ENCODE data around the gene URB1. TPM values are rescaled to one million over a fixed set of nuclear protein-coding genes. Genes with fewer than 3 reads are reported as not detected.
"Not testable (repeated sequence)": the region's sequence is repeated elsewhere in the genome, so short reads cannot be mapped to it uniquely, and the experiment has no call there.

Gene URB1
- total RNA-seq, 1 donor from 2014 or later, result 11.4 TPM

DNA sequence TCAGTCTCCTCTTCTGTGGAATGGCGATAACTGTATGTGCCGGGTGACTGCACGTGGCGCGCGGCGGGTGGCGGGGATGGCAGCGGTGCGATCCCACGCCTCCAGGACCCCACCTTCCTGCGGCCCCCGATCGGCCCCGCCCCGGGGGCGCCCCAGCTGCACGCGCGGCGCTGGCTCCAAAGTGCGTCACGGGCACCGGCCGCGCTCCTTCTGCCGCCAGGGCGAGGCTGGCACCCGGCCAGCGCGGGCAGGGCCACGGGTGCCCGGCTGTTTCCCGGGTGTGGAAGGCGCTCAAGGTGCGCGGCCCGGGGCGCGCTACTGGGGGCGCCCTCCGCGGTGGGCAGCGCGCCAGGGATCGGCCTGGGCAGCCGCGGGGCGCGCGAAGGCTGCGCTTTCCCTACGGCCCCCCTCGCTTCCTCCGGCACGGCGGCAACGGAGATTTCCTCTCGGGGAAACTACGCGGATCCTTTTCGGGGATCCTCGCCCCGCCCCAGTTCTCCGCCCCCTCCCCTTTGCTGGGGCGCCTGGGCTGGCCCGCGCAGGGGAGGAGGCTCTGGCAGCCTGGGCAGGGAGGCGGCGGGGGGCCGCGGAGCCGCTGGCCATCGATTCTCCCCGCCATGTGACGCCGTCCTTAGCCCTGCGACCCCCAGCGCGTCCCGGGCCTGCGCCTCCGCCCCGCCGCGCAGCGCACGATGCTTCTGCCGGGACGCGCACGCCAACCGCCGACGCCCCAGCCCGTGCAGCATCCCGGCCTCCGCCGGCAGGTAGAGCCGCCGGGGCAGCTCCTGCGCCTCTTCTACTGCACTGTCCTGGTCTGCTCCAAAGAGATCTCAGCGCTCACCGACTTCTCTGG, 19.6 kb upstream of the URB1 start, which contains the start of gene EVA1C:
TSS of gene EVA1C (plus strand) at position 545 of the 853 bp plus-strand sequence. CDS start at position 693, 148 bp downstream.
- DNase-seq (peak; percentile 84), ATAC-seq (ENCODE audit: poor library complexity) (peak; percentile 77)
- intact Hi-C loops (cut with DNase I), result no loop called here

DNA sequence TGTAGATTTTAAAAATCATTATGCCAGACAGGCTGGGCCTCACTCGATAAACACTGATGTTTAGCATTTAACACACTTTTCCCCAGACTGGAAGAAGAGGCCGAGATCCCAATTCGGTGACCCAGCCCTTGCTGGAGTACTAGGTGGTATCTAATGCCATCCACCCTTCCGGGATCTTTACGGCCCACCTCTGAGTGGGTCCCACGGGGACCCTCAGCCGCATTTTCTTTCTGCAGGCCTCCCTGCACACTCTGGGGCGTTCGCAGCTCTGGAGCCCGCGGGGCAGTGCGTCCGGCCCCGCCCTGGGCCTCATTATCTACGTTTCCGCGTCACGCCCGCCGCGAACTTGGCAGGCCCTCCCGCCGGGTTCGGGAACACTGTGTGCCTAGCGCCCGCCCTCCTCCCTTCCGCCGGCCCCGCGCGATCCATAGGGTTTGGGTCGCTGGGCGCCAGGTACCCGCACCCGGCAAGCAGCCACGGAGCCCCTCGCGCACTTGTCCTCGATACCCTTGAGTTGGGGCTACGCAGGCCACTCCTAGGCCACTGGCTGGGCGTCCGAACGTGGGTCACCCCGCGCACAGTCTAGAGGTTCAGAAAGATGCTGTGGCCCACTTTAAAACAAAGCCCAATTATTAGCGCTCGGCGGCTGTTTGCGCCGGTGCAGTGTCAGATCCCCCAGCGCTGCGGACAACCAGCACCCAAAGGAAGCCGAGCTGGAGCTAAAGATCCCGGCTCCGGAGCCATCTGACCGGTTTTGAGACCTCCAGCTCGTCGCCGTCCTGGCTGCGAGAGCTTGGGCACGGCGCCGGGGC, 18.7 kb upstream of the URB1 start:
- DNase-seq (peak; percentile 98), ATAC-seq (ENCODE audit: poor library complexity) (peak; percentile 92)
- intact Hi-C loops (cut with DNase I), result no loop called here

DNA sequence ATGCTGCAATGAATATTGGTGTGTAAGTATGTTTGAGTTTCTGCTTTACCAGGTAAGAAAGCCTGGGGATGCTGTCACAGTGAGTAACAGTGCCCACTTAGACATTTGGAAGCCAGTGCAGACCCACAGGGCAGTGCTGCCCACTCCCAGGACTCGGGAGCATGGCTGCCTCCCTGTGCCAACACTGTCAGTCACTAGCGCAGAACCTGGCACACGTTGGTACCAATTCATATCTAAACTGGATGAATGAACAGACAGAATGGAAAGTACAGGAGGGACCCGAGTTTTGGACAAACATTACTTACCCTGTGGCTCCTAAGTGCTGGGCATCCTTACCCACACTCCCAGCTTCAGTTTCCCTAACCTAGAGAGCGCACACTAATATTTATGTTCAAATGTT, 18.1 kb upstream of the URB1 start:
- intact Hi-C loops (cut with DNase I), result no loop called here
- no peak for ATAC-seq (ENCODE audit: poor library complexity)
- peak; percentile 47 for DNase-seq

DNA sequence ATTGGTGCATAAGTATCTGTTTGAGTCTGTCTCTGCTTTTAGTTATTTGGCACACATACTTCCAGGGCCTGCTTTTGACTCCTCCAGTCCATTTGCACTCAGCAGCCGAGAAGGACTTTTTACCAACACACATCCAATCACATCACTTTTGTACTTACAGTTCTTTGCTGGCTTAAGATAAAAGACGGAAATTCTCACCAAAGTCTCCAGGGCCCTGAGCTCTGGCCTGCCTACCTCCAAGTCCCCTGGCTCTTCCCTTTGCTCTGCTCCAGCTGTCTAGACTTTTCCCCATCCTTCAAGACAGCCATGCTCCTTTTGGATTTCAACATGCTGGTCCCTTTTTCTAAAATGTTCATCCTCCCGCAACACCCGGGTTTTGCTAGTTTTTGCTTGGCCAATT, 17.5 kb upstream of the URB1 start:
- no peak for DNase-seq
- intact Hi-C loops (cut with DNase I), result no loop called here
- no peak for ATAC-seq (ENCODE audit: poor library complexity)

DNA sequence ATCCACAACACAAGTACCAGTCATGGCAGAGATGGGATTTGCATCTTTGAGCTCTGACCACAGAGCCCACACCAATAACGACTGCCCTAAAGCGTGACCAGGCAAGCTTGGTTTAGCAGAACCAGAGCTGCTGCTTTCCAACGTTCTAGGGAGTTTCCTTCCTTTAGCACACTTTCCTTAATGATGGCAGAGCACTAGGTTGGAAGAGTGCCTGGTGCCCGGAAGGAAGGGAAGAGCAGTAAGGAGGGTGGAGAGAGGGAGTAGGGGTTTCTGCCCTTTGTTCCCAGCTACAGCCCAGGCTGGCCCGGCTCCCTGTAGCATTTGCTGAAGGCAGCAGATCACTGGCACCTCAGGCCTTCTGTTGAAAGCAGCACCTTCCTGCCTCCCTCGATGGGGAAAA, 13.6 kb upstream of the URB1 start:
- intact Hi-C loops (cut with DNase I), result no loop called here
- no peak for ATAC-seq (ENCODE audit: poor library complexity)
- DNase-seq, result no peak

DNA sequence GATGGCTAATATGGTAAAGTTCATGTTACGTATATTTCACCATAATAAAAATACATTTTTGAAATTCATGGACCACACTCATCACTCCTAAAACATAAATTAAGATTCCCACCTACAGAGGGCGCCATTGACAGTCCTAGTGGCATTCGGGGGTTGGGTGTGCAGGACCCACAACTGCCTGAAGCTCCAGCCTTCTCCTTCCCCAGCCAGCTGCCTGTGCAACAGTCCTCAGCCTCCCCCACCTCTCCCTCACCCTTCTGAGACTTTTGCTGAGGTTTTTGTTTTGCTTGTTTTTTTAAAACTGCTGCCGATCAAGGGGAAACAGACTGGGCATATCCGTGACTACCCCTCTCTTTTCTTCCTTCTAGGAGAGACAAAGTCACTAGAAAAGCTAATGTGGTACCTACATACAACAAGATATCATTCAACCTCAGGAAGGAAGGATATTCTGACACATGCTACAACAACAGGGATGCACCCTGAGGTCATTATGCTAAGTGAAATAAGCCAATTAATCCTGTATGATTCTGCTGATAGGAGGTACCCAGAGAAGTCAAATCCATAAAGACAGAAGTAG, 10.5 kb upstream of the URB1 start:
- intact Hi-C loops (cut with DNase I), result loop anchor here (5.0 kb wide), 2 partner anchors 164 to 199 kb away; no protein-coding TSS in a partner anchor
- DNase-seq, result peak; percentile 67
- ATAC-seq (ENCODE audit: poor library complexity), result peak; percentile 92

DNA sequence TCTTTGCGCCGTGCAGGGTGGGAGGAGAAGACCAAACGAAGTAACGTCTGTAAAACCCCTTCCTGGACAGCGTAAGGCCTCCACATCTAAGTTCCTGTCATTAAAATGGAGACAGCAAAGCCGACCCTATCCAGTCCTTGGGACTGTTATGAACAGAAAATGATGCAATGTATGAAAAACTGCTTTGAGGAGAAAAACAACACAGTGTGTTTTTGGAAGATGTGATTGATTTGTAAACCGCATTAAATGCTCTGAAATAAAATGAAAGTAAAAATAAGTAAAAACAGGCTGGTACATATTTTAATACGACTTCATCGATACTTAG, 827 bp upstream of the URB1 start:
- intact Hi-C loops (cut with DNase I), result no loop called here
- DNase-seq (no peak), ATAC-seq (ENCODE audit: poor library complexity) (no peak)

DNA sequence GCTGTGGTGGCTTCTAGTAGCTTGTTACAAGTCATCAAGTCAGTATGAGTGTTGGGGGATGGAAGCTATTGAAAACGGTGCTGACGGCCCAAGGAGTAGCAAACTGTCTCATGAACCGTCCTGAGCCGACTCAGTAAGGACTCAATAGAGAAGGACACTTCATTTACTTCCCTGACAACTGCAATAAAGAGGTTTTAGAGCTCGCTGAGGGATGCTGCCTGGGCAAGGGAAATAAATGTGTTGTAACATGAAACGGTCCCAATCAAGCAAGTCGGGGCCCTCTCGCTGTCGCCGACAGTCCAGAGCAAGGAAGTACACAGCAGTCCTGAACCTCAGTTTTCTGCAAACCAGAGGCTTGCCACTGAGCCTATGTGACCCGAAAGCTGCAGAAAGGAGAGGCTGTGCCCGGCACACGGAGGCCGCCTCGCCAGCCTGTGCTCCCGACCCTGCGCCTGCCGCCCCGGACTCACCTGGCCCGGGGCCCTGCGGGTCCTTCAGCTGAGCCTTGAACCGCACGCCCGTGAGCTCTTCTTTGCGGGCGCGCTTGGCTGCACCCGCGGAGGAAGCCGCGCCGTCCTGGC, 423 bp downstream of the URB1 start:
- ATAC-seq (ENCODE audit: poor library complexity), result peak; percentile 29
- peak; percentile 47 for DNase-seq
- intact Hi-C loops (cut with DNase I), result no loop called here

DNA sequence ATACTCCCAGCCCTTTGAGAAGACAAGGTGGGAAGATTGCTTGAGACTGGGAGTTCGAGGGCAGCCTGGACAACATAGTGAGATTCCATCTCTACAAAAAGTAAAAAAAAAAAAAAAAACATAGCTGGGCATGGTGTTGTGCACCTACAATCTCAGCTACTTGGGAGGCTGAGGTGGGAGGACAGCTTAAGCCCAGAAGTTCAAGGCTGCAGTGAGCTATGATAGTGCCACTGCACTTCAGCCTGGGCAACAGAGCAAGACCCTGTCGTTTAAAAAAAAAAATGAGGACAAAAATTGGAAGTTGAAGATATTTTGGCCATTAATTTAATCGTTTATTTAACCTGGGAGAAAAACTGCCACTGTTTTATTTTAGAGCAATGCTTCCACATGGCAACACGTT, 1.1 kb downstream of the URB1 start:
- intact Hi-C loops (cut with DNase I), result no loop called here
- no peak for ATAC-seq (ENCODE audit: poor library complexity)

DNA sequence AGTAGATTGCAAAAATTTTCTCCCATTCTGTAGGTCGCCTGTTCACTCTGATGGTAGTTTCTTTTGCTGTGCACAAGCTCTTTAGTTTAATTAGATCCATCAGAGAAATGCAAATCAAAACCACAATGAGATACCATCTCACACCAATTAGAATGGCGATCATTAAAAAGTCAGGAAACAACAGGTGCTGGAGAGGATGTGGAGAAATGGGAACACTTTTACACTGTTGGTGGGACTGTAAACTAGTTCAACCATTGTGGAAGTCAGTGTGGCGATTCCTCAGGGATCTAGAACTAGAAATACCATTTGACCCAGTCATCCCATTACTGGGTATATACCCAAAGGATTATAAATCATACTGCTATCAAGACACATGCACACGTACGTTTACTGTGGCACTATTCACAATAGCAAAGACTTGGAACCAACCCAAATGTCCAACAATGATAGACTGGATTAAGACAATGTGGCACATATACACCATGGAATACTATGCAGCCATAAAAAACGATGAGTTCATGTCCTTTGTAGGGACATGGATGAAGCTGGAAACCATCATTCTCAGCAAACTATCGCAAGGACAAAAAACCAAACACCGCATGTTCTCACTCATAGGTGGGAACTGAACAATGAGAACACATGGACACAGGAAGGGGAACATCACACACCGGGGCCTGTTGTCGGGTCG, 2.1 kb downstream of the URB1 start:
- DNase-seq; ATAC-seq (ENCODE audit: poor library complexity); intact Hi-C loops (cut with DNase I): not testable (repeated sequence)

More for the DNA sequence above, 1.1 kb downstream of the URB1 start:
- DNase-seq, result no peak

DNA sequence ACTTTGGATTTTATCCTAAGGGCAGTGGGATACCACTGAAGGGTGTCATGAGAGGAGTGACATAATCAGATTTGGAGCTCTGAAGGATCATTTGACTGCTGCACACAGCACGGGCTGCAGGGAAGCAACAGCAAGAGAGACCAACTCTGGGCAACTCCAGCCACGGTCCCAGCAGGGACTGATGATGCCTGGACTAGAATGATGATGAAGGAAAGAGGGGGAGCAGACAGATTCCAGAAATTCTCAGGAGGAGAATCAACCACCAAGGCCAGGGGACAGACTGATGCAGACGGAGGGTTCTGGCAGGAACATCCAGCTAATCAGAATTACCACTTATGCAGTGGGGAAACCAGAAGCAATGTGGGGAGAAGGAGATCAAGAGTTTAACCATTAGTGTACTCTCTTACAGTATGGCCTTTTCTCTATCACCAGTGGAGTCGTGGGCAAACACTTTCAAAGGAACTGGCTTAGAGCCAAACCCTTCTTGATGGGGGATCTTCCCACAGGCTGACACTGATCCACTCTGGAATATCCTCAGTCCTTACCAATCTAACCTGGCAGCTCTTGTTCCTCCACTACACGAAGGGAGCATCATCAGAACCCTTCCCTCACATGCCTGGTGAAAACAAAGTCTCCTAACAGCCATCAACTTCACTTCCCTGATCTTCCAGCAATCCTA, 3.3 kb downstream of the URB1 start:
- DNase-seq, result no peak
- no peak for ATAC-seq (ENCODE audit: poor library complexity)
- intact Hi-C loops (cut with DNase I), result no loop called here

DNA sequence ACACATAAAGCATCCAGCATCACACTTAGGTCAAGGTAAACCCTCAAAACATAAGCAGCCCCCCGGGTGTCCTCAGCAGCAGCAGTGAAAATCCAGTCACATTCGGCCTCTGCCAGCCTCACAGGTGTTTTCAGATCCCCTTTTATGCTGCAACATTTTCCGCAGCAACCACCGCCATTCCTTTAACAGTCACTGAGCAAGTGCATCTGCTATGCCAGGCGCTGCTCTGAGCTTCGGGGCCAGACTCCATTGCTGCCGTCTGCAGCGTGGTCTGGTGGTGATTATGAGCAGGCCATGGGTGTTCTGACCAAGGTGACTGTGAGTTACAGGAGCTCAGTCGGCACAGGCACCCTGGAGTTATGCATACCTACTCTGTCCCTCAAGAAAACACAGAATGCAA, 4.5 kb downstream of the URB1 start:
- DNase-seq, result no peak
- intact Hi-C loops (cut with DNase I), result no loop called here
- no peak for ATAC-seq (ENCODE audit: poor library complexity)

DNA sequence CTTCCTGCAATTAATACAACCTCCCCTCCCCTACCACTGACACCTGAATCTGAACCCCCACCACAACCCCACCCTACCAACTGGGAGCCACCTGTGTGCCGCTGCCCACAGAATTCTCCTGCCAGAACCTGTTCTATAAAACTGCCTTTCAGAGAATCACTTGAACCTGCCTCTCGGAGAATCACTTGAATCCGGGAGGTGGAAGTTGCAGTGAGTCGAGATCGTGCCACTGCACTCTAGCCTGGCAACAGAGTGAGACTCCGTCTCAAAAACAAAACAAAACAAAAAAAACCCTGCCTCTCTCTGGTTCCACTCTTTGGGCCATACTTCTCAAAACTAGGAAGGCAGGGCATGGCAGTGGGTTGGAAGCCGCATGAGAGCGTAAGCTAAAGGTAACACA, 5.7 kb downstream of the URB1 start:
- ATAC-seq (ENCODE audit: poor library complexity), result no peak
- intact Hi-C loops (cut with DNase I), result no loop called here
- DNase-seq, result no peak

DNA sequence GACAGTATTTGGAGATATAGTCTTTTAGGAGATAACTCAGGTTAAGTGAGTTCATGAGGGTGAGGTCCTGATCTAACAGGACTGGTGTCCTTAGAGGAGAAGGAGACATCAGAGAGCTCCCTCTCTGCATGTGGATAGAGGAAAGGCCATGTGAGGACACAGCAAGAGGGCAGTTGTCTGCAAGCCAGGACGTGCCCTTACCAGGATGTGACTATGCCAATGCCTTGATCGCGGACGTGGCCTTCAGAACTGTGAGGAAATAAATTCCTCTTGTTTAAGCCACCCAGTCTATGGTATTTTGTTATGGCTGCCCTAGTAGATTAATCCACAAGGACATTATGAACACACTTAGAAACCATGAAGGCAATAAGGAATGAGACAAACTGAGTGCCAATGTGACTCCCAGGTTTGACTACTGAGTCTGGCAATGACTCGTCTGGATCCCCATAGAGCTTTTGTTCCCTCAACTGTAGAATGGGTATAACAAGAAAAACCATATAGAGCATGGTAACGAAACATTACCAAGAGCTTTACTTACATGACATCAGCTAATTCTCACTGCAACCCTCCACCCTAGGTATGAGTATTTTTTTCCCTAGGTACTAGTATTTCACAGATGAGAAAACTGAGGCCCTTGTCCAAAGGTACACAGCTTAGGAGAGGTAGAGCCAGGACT, 6.5 kb downstream of the URB1 start:
- DNase-seq, result peak; percentile 68
- intact Hi-C loops (cut with DNase I), result no loop called here
- peak; percentile 86 for ATAC-seq (ENCODE audit: poor library complexity)

DNA sequence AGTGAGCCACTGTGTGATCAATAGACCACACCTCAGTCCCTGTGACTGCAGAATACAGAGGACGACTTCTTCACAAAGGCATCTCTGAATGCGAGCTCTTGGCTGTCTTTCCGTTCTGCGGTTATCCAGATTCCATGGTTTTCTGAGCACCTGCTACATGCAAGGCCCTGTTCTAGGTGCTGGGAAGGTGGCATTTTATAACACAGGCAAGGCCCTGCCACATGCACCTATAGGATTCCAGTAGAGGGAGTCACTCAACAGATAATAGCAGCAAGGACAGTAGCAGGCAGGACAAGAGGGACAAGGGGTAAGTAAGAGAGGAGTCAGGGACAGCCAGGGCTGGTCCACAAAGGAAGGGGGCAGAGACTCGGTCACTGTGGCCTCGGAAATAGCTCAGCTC, 9.0 kb downstream of the URB1 start:
- DNase-seq (no peak), ATAC-seq (ENCODE audit: poor library complexity) (no peak)
- intact Hi-C loops (cut with DNase I), result no loop called here

DNA sequence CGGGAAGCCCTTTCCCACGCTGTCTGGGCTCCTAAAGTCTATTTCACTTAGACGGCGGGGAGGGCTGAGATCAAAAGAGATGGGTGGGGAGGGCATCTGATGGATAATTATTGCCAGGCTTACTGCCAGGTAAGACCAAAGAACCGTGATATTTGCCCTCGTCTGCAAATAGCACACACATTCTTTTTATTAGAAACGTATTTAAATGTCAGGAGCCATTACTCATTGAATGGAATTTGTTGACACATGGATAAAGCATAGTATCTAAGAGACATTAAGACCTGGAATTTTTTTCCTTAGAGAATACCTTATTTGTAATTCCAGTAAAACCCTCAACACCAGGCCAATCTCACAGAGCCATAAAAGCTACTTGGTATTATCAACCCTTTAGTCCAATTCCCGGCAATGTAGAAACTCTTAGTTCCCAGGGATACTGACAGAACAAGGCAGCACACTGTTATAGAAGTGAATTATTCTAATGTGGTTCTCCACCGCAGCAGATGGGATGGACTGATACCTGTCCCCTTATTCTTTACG, 10.6 kb downstream of the URB1 start:
- ATAC-seq (ENCODE audit: poor library complexity) (no peak), DNase-seq (no peak)
- intact Hi-C loops (cut with DNase I), result no loop called here

DNA sequence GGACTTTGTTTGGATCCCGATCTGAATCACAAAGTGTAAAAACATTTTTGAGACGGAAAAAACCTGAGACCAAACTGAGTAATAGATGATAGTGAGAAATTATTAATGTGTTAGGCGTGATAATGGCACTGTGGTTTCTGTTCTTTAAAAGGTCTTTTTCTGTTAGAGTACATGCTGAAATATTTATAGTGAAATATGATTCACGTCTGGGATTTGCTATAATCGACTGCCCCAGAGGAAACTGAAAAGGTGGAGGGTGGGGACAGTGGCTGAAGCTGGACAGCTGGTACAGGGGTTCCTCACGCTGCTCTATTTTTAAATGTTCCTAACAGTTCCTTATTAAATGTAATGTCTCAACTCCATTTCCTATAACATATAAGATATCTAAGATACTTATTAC, 11.2 kb downstream of the URB1 start:
- intact Hi-C loops (cut with DNase I), result no loop called here
- ATAC-seq (ENCODE audit: poor library complexity), result no peak
- no peak for DNase-seq

All from Right ventricle myocardium superior (tissue), 1 donor.